Measurements from ENCODE around the gene GOT1.

The GOT1 gene

DNA sequence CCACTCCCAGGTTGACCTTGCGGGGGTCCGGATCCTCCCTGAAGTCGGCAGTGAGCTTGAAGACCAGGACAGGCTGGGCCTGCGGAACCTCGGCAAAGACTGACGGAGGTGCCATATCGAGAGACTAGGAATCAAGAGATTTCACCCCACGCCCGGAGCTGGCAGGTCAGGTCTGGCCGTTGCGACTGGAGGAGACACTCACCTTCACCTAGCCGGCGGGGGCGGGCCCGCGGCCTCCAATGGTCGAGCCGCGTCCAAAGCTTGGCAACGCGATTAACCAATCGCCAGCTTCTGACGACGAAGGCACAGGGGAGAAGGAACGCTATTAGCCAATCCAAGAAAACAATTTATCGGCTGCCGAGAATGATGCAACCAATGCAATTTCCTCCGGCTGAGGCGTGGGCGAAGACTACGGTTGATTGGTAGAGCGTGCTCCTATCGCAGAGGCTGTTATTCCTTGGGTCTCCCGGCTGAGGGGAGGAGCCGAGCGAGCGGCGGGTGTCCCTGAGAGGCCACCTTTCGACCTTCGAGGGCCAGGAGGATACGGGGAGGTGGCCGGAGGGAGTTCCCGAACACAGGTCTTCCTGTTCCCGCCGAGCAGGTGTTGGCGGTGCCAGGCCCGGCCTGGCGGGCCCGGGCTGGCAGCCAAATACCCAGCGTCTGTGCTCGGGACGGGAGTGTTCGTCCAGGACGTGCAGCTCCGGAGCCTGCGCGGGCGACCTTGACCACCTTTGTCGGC is at the start of gene GOT1:
GOT1 (minus strand) TSS at position 174 of the 739 bp plus-strand sequence; CDS start at position 115, 59 bp downstream.
- Mint-ChIP-seq H3K36me3 (ENCODE audit: low read depth) (peaks cover 10% of the 10 kb centered on the region), H3K9me3 (no peaks in the 10 kb centered on the region), H3K27ac (peak within 1 kb of the TSS; percentile 100), H3K4me1 (ENCODE audit: low read depth) (peaks cover 40% of the 10 kb centered on the region), H3K27me3 (no peaks in the 10 kb centered on the region), H3K4me3 (peak within 1 kb of the TSS; percentile 100)

GRCh38 chr10:99470327-99470726 is 39.9 kb upstream of the GOT1 start:
- Mint-ChIP-seq H3K27ac (no peak overlapping the region), H3K27me3 (peaks cover 25% of the 10 kb centered on the region), H3K36me3 (ENCODE audit: low read depth) (no peaks in the 10 kb centered on the region), H3K4me3 (no peak overlapping the region), H3K4me1 (ENCODE audit: low read depth) (no peaks in the 10 kb centered on the region), H3K9me3 (no peaks in the 10 kb centered on the region)

DNA sequence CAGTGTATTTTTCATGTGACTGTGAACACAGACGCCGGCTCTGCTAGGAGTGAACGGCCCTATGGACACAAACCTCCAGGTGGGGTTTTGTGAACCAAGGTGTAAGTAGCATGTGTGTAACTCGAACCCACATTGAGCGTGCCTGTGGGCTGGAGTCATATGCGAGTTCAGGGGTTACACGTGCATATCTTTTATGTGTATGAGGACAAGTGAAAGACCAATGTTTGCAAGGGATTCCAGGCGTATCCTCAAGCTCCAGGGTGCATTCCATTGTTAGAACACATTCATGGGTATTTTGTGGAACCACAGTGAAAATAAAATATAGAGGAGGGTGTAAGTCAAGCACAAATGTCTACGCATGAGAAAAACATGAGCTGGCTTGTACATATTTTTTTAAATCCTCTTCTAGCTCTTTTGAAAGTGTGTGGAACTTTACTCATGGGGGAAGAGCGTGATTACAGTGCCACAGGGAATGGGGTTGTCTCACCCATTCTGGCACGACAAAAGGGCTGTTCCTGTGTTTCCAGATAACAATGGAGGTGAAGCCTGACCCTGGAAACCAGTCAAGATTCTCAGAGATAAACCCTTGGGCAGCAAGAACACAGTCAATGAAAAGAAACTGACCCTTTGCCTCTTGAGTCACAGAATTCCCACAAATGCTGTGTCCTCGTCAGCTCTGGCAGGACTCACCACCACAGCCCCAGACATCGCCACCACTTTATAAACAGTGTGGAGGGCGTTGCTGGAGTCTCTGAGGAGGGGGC is 37.0 kb upstream of the GOT1 start:
- peaks cover 19% of the 10 kb centered on the region for H3K27me3 Mint-ChIP-seq
- no peak overlapping the region for H3K27ac Mint-ChIP-seq
- H3K4me3 Mint-ChIP-seq: no peak overlapping the region
- no peaks in the 10 kb centered on the region for H3K9me3 Mint-ChIP-seq
- no peaks in the 10 kb centered on the region for H3K36me3 Mint-ChIP-seq (ENCODE audit: low read depth)
- no peaks in the 10 kb centered on the region for H3K4me1 Mint-ChIP-seq (ENCODE audit: low read depth)

- H3K4me3 Mint-ChIP-seq: no peak overlapping the region
- H3K36me3 Mint-ChIP-seq (ENCODE audit: low read depth): no peaks in the 10 kb centered on the region
- H3K9me3 Mint-ChIP-seq: no peaks in the 10 kb centered on the region
- peaks cover 24% of the 10 kb centered on the region for H3K27me3 Mint-ChIP-seq
- no peak overlapping the region for H3K27ac Mint-ChIP-seq
- no peaks in the 10 kb centered on the region for H3K4me1 Mint-ChIP-seq (ENCODE audit: low read depth)
These were observed 36.3 kb upstream of the GOT1 start for GRCh38 chr10:99466632-99467223.

- H3K36me3 Mint-ChIP-seq (ENCODE audit: low read depth): no peaks in the 10 kb centered on the region
- no peak overlapping the region for H3K4me3 Mint-ChIP-seq
- no peaks in the 10 kb centered on the region for H3K4me1 Mint-ChIP-seq (ENCODE audit: low read depth)
- peaks cover 35% of the 10 kb centered on the region for H3K27me3 Mint-ChIP-seq
- no peaks in the 10 kb centered on the region for H3K9me3 Mint-ChIP-seq
- no peak overlapping the region for H3K27ac Mint-ChIP-seq
These were observed 30.8 kb upstream of the GOT1 start for GRCh38 chr10:99461230-99461629.

- Mint-ChIP-seq H3K27me3 (peaks cover 30% of the 10 kb centered on the region), H3K4me1 (ENCODE audit: low read depth) (no peaks in the 10 kb centered on the region), H3K36me3 (ENCODE audit: low read depth) (no peaks in the 10 kb centered on the region), H3K27ac (no peak overlapping the region), H3K4me3 (no peak overlapping the region), H3K9me3 (no peaks in the 10 kb centered on the region)
These were observed 29.6 kb upstream of the GOT1 start for GRCh38 chr10:99460070-99460469.

DNA sequence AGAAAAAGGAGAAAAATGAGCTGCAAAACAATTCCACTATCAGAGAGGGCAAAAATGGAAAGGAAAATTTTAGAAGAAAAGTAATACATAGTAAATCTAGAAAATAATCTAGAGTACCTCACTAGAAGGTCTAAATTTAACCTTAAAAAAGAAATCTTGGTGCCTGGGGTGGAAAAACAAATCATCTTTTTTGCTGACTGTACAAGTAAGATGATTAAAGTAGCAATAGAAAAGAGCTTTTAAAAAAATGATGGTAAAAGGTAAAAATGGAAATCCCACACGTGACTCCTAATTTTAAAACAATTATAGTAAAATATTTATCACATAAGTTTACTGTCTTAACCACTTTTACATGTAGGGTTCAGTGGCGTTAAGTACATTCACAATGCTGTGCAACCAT is 28.8 kb upstream of the GOT1 start:
- Mint-ChIP-seq H3K4me3 (no peak overlapping the region), H3K27me3 (peaks cover 35% of the 10 kb centered on the region), H3K36me3 (ENCODE audit: low read depth) (no peaks in the 10 kb centered on the region), H3K9me3 (no peaks in the 10 kb centered on the region), H3K27ac (no peak overlapping the region), H3K4me1 (ENCODE audit: low read depth) (no peaks in the 10 kb centered on the region)

GRCh38 chr10:99457813-99458212 is 27.4 kb upstream of the GOT1 start:
- H3K9me3 Mint-ChIP-seq: no peaks in the 10 kb centered on the region
- no peaks in the 10 kb centered on the region for H3K4me1 Mint-ChIP-seq (ENCODE audit: low read depth)
- no peak overlapping the region for H3K27ac Mint-ChIP-seq
- no peaks in the 10 kb centered on the region for H3K36me3 Mint-ChIP-seq (ENCODE audit: low read depth)
- H3K4me3 Mint-ChIP-seq: no peak overlapping the region
- H3K27me3 Mint-ChIP-seq: peaks cover 43% of the 10 kb centered on the region

GRCh38 chr10:99456931-99457288 is 26.5 kb upstream of the GOT1 start:
- no peaks in the 10 kb centered on the region for H3K9me3 Mint-ChIP-seq
- H3K36me3 Mint-ChIP-seq (ENCODE audit: low read depth): no peaks in the 10 kb centered on the region
- no peaks in the 10 kb centered on the region for H3K4me1 Mint-ChIP-seq (ENCODE audit: low read depth)

DNA sequence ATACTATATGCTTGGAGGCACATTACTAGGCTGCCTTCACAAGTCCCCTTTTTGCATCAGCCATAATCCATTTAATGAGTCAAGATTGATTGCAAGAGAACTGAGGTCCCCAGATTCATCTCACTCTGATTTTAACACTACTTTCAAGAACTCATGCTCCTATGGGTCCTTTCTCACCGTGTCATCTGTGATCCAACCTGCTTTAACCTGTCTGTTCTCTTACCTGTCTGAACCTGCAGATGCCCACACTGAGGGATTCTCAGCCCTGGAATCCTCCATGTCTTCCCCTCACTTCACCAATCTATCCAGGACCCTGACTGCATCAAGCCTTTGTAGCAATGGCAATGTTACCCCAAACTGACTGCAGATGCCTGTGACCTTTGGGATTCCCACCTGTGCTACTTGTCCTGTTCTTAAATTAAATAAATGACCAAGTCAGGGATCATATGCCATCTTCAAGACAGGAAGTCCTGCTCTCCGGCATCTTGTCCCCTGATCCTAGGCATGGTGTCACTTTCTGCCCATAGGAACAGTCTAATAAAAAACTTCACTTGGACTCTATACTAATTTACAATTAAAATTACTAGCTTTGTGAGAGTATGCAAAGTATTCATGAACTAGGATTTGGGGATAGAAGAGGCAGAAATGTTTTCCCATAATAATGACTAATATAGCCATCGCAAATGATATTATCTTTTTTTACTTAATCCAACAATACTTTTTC is 25.9 kb upstream of the GOT1 start:
- no peaks in the 10 kb centered on the region for H3K4me1 Mint-ChIP-seq (ENCODE audit: low read depth)
- H3K27me3 Mint-ChIP-seq: peaks cover 44% of the 10 kb centered on the region
- H3K9me3 Mint-ChIP-seq: no peaks in the 10 kb centered on the region
- H3K4me3 Mint-ChIP-seq: no peak overlapping the region
- H3K36me3 Mint-ChIP-seq (ENCODE audit: low read depth): no peaks in the 10 kb centered on the region
- no peak overlapping the region for H3K27ac Mint-ChIP-seq

More at GRCh38 chr10:99456931-99457288, 26.5 kb upstream of the GOT1 start:
- Mint-ChIP-seq H3K4me3 (no peak overlapping the region), H3K27ac (no peak overlapping the region), H3K27me3 (peaks cover 39% of the 10 kb centered on the region)

GRCh38 chr10:99451981-99452380 is 21.6 kb upstream of the GOT1 start:
- H3K4me1 Mint-ChIP-seq (ENCODE audit: low read depth): no peaks in the 10 kb centered on the region
- peaks cover 47% of the 10 kb centered on the region for H3K27me3 Mint-ChIP-seq
- H3K4me3 Mint-ChIP-seq: no peak overlapping the region
- H3K9me3 Mint-ChIP-seq: no peaks in the 10 kb centered on the region
- no peaks in the 10 kb centered on the region for H3K36me3 Mint-ChIP-seq (ENCODE audit: low read depth)
- no peak overlapping the region for H3K27ac Mint-ChIP-seq

- peaks cover 45% of the 10 kb centered on the region for H3K27me3 Mint-ChIP-seq
- no peaks in the 10 kb centered on the region for H3K4me1 Mint-ChIP-seq (ENCODE audit: low read depth)
- H3K9me3 Mint-ChIP-seq: no peaks in the 10 kb centered on the region
- no peak overlapping the region for H3K4me3 Mint-ChIP-seq
- no peaks in the 10 kb centered on the region for H3K36me3 Mint-ChIP-seq (ENCODE audit: low read depth)
- no peak overlapping the region for H3K27ac Mint-ChIP-seq
These were observed 21.0 kb upstream of the GOT1 start for GRCh38 chr10:99451499-99451788.

GRCh38 chr10:99450624-99451498 is 20.4 kb upstream of the GOT1 start:
- H3K36me3 Mint-ChIP-seq (ENCODE audit: low read depth): no peaks in the 10 kb centered on the region
- H3K27me3 Mint-ChIP-seq: peaks cover 45% of the 10 kb centered on the region
- H3K4me1 Mint-ChIP-seq (ENCODE audit: low read depth): no peaks in the 10 kb centered on the region

DNA sequence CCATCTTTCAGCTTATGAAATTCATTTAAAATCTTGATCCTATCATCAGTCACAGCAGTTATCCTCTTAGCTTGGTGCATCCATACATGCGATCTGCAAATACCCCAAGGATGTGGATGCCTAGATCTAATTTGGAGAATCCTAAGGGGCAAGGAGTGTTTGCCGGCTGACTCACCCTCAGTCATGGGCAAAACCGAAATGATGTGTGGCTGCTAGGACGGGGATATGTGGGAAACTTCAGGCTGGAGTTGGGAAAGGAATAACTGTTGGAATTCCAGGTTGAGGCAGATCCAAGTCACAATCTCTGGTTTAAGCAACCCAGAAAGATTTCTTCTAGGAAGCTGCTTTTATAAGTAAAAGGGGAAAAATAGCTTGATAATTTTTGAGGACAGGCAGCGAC is 19.7 kb upstream of the GOT1 start:
- Mint-ChIP-seq H3K36me3 (ENCODE audit: low read depth) (no peaks in the 10 kb centered on the region), H3K4me1 (ENCODE audit: low read depth) (no peaks in the 10 kb centered on the region), H3K4me3 (no peak overlapping the region), H3K27me3 (peaks cover 45% of the 10 kb centered on the region), H3K27ac (no peak overlapping the region), H3K9me3 (no peaks in the 10 kb centered on the region)

More at GRCh38 chr10:99450624-99451498, 20.4 kb upstream of the GOT1 start:
- H3K4me3 Mint-ChIP-seq: no peak overlapping the region
- no peaks in the 10 kb centered on the region for H3K9me3 Mint-ChIP-seq
- H3K27ac Mint-ChIP-seq: no peak overlapping the region
